Muscle of leg (tissue), 11 donors: Measurements from ENCODE around the gene CRACR2A. TPM values are rescaled to one million over a fixed set of nuclear protein-coding genes. Genes with fewer than 3 reads are reported as not detected.

Source experiments
- DNase-seq: peaks from one replicate; pipeline ENCODE4 v3.0.0; 2013
- H3K27ac ChIP-seq: one replicate; pipeline ENCODE4 v1.5.1; 2013; ENCODE audit warnings: mild to moderate bottlenecking, low read length, control low read depth
- H3K27me3 ChIP-seq: one replicate; pipeline ENCODE4 v1.6.1; 2013; ENCODE audit warnings: low read length; ENCODE audit not compliant: control insufficient read depth, insufficient read depth
- H3K36me3 ChIP-seq: one replicate; pipeline ENCODE4 v1.6.1; 2013; ENCODE audit warnings: low read length; ENCODE audit not compliant: control insufficient read depth, insufficient read depth
- H3K4me1 ChIP-seq: one replicate; pipeline ENCODE4 v1.6.1; 2013; ENCODE audit warnings: low read length; ENCODE audit not compliant: control insufficient read depth, insufficient read depth
- H3K4me3 ChIP-seq: one replicate; pipeline ENCODE4 v1.5.1; 2013; ENCODE audit warnings: low read length, control low read depth
- H3K9me3 ChIP-seq: replicated peaks from 2 replicates; pipeline ENCODE4 v1.6.1; 2013; ENCODE audit warnings: low read depth, low read length; ENCODE audit not compliant: control insufficient read depth
- WGBS: methylation state at CpG from one replicate; pipeline ENCODE4 v1.1.5; 2013; ENCODE audit warnings: missing lambda C conversion rate; ENCODE audit not compliant: insufficient coverage; 5-methylcytosine and 5-hydroxymethylcytosine counted together
- polyA plus RNA-seq, 8 donors: library from polyadenylated mRNA; unstranded; fragments of 120-200 nt; gene quantifications; one replicate each; pipeline versions ENCODE4 v1.2.1 to v1.2.3, GENCODE V29; 2013; ENCODE audit warnings: inconsistent platforms in 1 of 8, low replicate concordance in 1 of 8; ENCODE audit not compliant: insufficient read length in 8 of 8, insufficient read depth in 1 of 8
- total RNA-seq: library from RNA; stranded (reverse); fragments of 120-200 nt; gene quantifications from one replicate; pipeline ENCODE4 v1.2.4, GENCODE V29; 2013

The CRACR2A gene
- total and polyA plus RNA-seq, 9 donors, result 1.3 to 2.1 (median 1.5) TPM

- WGBS, result 36% methylated on average over 5 of the region's 9 CpGs
- Histone ChIP-seq H3K27me3 (peaks cover 3% of the 10 kb centered on the region), H3K36me3 (no peaks in the 10 kb centered on the region), H3K4me3 (no peak overlapping the region), H3K4me1 (peaks cover 44% of the 10 kb centered on the region), H3K27ac (peak overlapping the region; percentile 74), H3K9me3 (no peaks in the 10 kb centered on the region)
- peak; percentile 83 for DNase-seq
Measured at GRCh38 chr12:3753544-3754284, 805 bp upstream of the CRACR2A start.

DNA sequence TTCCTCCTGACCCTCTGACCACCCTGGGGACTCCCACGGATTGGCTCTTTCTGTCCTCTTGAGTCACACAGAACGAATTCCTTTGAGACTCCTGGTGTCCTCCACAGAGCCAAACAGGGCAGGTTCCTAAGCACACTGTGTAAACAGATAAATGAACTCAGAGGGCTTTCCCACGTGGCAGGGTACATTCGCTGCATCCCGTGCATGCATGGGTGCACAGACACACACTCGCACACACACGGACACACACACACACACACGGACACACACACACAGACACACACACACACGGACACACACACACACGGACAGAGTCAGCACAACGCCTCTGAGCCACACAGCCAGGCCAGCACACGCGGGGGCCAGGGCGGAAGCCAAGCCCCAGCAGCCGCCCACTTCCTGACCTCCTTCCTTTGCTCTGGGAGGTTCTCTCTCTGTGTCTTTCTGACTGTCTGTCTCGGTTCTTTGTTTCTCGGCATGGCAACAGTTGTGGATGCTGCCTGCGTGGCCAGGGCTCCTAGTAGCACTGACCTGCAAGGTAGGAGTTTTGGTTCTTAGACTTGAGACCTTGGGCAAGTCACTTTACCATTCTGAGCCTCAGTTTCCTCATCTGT is 706 bp downstream of the CRACR2A start:
- 59% methylated on average over 11 of the region's 18 CpGs for WGBS
- DNase-seq, result peak; percentile 63
- no peaks in the 10 kb centered on the region for H3K36me3 ChIP-seq
- no peaks in the 10 kb centered on the region for H3K9me3 ChIP-seq
- peak overlapping the region; percentile 74 for H3K27ac ChIP-seq
- H3K27me3 ChIP-seq, result peaks cover 3% of the 10 kb centered on the region
- peaks cover 44% of the 10 kb centered on the region for H3K4me1 ChIP-seq
- H3K4me3 ChIP-seq, result peak overlapping the region; percentile 49

DNA sequence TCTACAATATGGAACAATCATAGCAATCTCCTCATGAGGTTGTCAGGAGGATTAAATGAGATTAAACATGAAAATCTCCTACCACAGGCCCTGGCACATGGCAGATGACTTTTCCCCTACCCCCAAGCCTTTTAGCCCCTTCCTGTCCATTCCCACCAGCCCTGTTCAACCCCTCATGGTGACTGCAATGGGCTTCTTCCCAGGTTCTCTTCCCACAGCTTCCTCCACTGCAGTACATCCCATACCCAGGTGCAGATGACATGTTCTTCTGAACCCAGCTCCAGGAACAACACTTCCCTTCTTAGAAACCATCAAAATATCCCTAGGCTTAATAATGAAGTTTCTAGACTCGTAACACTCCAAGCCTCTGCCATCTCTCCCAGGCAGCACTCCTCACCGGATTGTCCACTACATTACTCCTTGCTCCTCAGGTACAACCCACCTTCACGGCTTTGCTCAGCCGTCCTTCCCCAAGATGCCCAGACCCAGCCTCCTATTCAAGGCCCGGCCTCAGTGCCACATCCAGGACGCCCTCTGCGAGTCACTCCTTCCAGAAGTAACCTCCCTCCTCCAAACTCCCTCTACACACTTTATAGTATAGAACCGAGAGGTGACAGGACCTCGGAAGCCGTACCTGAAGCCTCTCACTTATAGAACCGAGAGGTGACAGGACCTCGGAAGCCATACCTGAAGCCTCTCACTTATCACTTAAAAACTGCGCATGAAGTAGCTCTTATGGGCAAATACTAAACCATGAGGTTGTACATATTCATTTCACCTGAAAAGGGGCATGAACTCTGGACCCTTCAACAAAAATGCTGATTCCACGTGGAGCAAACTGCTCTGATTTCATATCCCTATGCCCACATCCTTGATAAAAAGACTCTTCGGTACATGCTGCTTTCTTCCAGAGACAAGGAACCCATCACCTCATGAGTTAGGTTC is 1.5 kb downstream of the CRACR2A start:
- no peak overlapping the region for H3K27ac ChIP-seq
- H3K36me3 ChIP-seq, result no peaks in the 10 kb centered on the region
- peaks cover 3% of the 10 kb centered on the region for H3K27me3 ChIP-seq
- H3K4me3 ChIP-seq, result no peak overlapping the region
- peaks cover 2% of the 10 kb centered on the region for H3K9me3 ChIP-seq
- no peak for DNase-seq
- WGBS, result 92% methylated on average over 15 of the region's 15 CpGs
- H3K4me1 ChIP-seq, result peaks cover 44% of the 10 kb centered on the region

GRCh38 chr12:3750616-3751015 is 2.3 kb downstream of the CRACR2A start:
- Histone ChIP-seq H3K36me3 (no peaks in the 10 kb centered on the region), H3K4me3 (no peak overlapping the region), H3K4me1 (peaks cover 40% of the 10 kb centered on the region), H3K9me3 (peaks cover 4% of the 10 kb centered on the region), H3K27me3 (peaks cover 3% of the 10 kb centered on the region), H3K27ac (no peak overlapping the region)
- 95% methylated on average over 3 of the region's 4 CpGs for WGBS
- DNase-seq, result no peak

GRCh38 chr12:3748620-3749019 is 4.3 kb downstream of the CRACR2A start:
- Histone ChIP-seq H3K4me3 (no peak overlapping the region), H3K36me3 (no peaks in the 10 kb centered on the region), H3K27ac (no peak overlapping the region), H3K27me3 (peaks cover 3% of the 10 kb centered on the region), H3K9me3 (peaks cover 4% of the 10 kb centered on the region), H3K4me1 (peaks cover 21% of the 10 kb centered on the region)
- no peak for DNase-seq
- WGBS, result 50% methylated on average over 1 of the region's 4 CpGs

DNA sequence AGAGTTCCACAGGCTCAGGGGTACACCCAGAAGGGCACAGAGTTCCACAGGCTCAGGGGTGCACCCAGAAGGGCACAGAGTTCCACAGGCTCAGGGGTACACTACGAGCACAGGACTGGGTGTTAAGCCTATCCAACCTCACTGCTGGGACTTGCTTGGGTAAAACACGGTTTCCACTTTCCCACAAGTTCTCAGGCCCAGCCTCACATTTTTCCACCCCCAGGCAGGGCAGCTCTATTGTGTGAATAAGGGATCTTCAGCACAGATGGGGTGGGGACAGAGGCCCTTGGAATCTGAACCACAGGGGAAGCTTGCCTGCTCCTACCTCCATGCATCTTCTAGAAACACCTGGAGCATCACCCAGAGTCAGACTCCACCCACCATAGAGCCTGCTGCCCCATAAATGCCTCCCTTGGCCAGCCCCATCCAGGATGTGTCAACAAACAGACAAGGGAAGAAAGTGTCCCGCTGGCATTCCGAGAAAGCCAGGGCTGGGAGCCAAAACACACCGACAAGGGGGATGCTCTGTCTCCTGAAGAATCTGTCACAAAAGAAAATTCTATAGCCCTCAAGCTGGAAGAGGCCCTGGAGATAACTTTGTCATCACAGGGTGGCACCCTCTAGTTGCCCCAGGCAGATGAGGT is 4.8 kb downstream of the CRACR2A start:
- Histone ChIP-seq H3K27ac (no peak overlapping the region), H3K36me3 (no peaks in the 10 kb centered on the region), H3K4me1 (peaks cover 16% of the 10 kb centered on the region), H3K27me3 (peaks cover 3% of the 10 kb centered on the region), H3K9me3 (peaks cover 4% of the 10 kb centered on the region), H3K4me3 (no peak overlapping the region)
- WGBS, result 82% methylated on average over 4 of the region's 5 CpGs
- DNase-seq, result no peak

GRCh38 chr12:3747543-3747942 is 5.4 kb downstream of the CRACR2A start:
- Histone ChIP-seq H3K9me3 (peaks cover 4% of the 10 kb centered on the region), H3K27ac (no peak overlapping the region), H3K4me1 (peaks cover 12% of the 10 kb centered on the region), H3K36me3 (no peaks in the 10 kb centered on the region), H3K27me3 (peaks cover under 1% of the 10 kb centered on the region), H3K4me3 (no peak overlapping the region)
- no peak for DNase-seq
- WGBS, result 65% methylated on average over 5 of the region's 6 CpGs

GRCh38 chr12:3746758-3747157 is 6.2 kb downstream of the CRACR2A start:
- H3K4me3 ChIP-seq, result no peak overlapping the region
- H3K36me3 ChIP-seq, result no peaks in the 10 kb centered on the region
- DNase-seq, result no peak
- no peak overlapping the region for H3K27ac ChIP-seq
- peaks cover 5% of the 10 kb centered on the region for H3K4me1 ChIP-seq
- peaks cover 4% of the 10 kb centered on the region for H3K9me3 ChIP-seq
- no peaks in the 10 kb centered on the region for H3K27me3 ChIP-seq
- WGBS, result 100% methylated on average over 2 of the region's 4 CpGs

GRCh38 chr12:3745152-3745551 is 7.8 kb downstream of the CRACR2A start:
- H3K4me1 ChIP-seq, result no peaks in the 10 kb centered on the region
- WGBS, result 93% methylated on average over 4 of the region's 6 CpGs
- H3K27ac ChIP-seq, result no peak overlapping the region
- H3K27me3 ChIP-seq, result no peaks in the 10 kb centered on the region
- DNase-seq, result no peak
- H3K4me3 ChIP-seq, result no peak overlapping the region
- no peaks in the 10 kb centered on the region for H3K36me3 ChIP-seq
- H3K9me3 ChIP-seq, result peaks cover 4% of the 10 kb centered on the region
